Mesenchymal stem cell (in vitro differentiated cells and primary cell): Measurements from ENCODE around the gene GRK2.

Experiments
- DNase-seq: peaks from one replicate; pipeline ENCODE4 v3.0.0-alpha.2; 2013
- H2AFZ ChIP-seq: one replicate; pipeline ENCODE4 v1.6.1; 2013; ENCODE audit warnings: low read depth, mild to moderate bottlenecking, control low read depth, inconsistent platforms, low read length, moderate library complexity
- H2AK5ac ChIP-seq: 2 replicates; pipeline ENCODE4 v1.6.1; 2013; ENCODE audit warnings: low read length, moderate library complexity, mild to moderate bottlenecking, inconsistent platforms; ENCODE audit not compliant: severe bottlenecking
- H2BK120ac ChIP-seq: one replicate; pipeline ENCODE4 v1.6.1; 2013; ENCODE audit warnings: low read depth, mild to moderate bottlenecking, inconsistent platforms, low read length, moderate library complexity
- H2BK12ac ChIP-seq, 2 experiments: one replicate each; pipeline ENCODE4 v1.6.1; 2013; ENCODE audit warnings: inconsistent platforms in 2 of 2, low read length in 2 of 2, mild to moderate bottlenecking in 2 of 2, moderate library complexity in 2 of 2, control low read depth in 1 of 2
- H2BK15ac ChIP-seq: one replicate; pipeline ENCODE4 v1.6.1; 2013; ENCODE audit warnings: mild to moderate bottlenecking, low read depth, inconsistent platforms; ENCODE audit not compliant: poor library complexity, severe bottlenecking
- H2BK5ac ChIP-seq: 2 replicates; pipeline ENCODE4 v1.6.1; 2013; ENCODE audit warnings: low read depth, mild to moderate bottlenecking, low read length, control low read depth, inconsistent platforms; ENCODE audit not compliant: poor library complexity, severe bottlenecking
- H3K14ac ChIP-seq, 2 experiments: one replicate each; pipeline ENCODE4 v1.6.1; 2013; ENCODE audit warnings: inconsistent platforms in 2 of 2, low read length in 2 of 2, control low read depth in 1 of 2, mild to moderate bottlenecking in 1 of 2, moderate library complexity in 1 of 2
- H3K18ac ChIP-seq, 2 experiments: one replicate each; pipeline ENCODE4 v1.6.1; 2013; ENCODE audit warnings: inconsistent platforms in 2 of 2, low read length in 2 of 2, control low read depth in 1 of 2, low read depth in 1 of 2, mild to moderate bottlenecking in 1 of 2
- H3K23ac ChIP-seq, 2 experiments: one replicate each; pipeline ENCODE4 v1.6.1; 2013; ENCODE audit warnings: inconsistent platforms in 2 of 2, low read length in 2 of 2, mild to moderate bottlenecking in 2 of 2, moderate library complexity in 2 of 2, control low read depth in 1 of 2
- H3K27ac ChIP-seq: 2 replicates; pipeline ENCODE4 v1.5.1; 2013; ENCODE audit warnings: mild to moderate bottlenecking, moderate library complexity, low read length, control low read depth, inconsistent platforms; ENCODE audit not compliant: poor library complexity, severe bottlenecking
- H3K27me3 ChIP-seq, 2 experiments: 2 replicates each; pipeline versions ENCODE4 v1.6.1 to v1.7.0; 2013; ENCODE audit warnings: low read length in 2 of 2, mild to moderate bottlenecking in 2 of 2, moderate library complexity in 2 of 2, control low read depth in 1 of 2, inconsistent platforms in 1 of 2; ENCODE audit not compliant: control insufficient read depth in 1 of 2, insufficient read depth in 1 of 2
- H3K36me3 ChIP-seq, 2 experiments: 2 replicates each; pipeline versions ENCODE4 v1.6.1 to v1.7.0; 2013; ENCODE audit warnings: low read length in 2 of 2, control low read depth in 1 of 2, inconsistent platforms in 1 of 2, low read depth in 1 of 2, mild to moderate bottlenecking in 1 of 2; ENCODE audit not compliant: insufficient read depth in 2 of 2, control insufficient read depth in 1 of 2
- H3K4ac ChIP-seq, 2 experiments: one replicate each; pipeline ENCODE4 v1.6.1; 2013; ENCODE audit warnings: inconsistent platforms in 2 of 2, low read length in 2 of 2, mild to moderate bottlenecking in 2 of 2, moderate library complexity in 2 of 2, control low read depth in 1 of 2, low read depth in 1 of 2
- H3K4me1 ChIP-seq: 2 replicates; pipeline ENCODE4 v1.6.1; 2013; ENCODE audit warnings: low read depth, low read length, control low read depth; ENCODE audit not compliant: control insufficient read depth, insufficient read depth
- H3K4me2 ChIP-seq: 2 replicates; pipeline ENCODE4 v1.6.1; 2013; ENCODE audit warnings: low read length, mild to moderate bottlenecking, inconsistent platforms; ENCODE audit not compliant: poor library complexity, severe bottlenecking
- H3K4me3 ChIP-seq, 2 experiments: 2 replicates each; pipeline versions ENCODE4 v1.5.1 to v1.7.0; 2013; ENCODE audit warnings: low read length in 2 of 2, mild to moderate bottlenecking in 2 of 2, control low read depth in 1 of 2, low read depth in 1 of 2; ENCODE audit not compliant: insufficient read depth in 1 of 2
- H3K79me1 ChIP-seq: replicated peaks from 2 replicates; pipeline ENCODE4 v1.6.1; 2013; ENCODE audit warnings: mild to moderate bottlenecking, control low read depth, low read length, inconsistent platforms; ENCODE audit not compliant: poor library complexity, severe bottlenecking
- H3K9ac ChIP-seq: 2 replicates; pipeline ENCODE4 v1.7.0; 2013; ENCODE audit warnings: mild to moderate bottlenecking, low read length, moderate library complexity
- H3K9me3 ChIP-seq: 2 replicates; pipeline ENCODE4 v1.7.0; 2013; ENCODE audit warnings: mild to moderate bottlenecking, low read length; ENCODE audit not compliant: control insufficient read depth
- H4K8ac ChIP-seq: one replicate; pipeline ENCODE4 v1.6.1; 2013; ENCODE audit warnings: inconsistent platforms, mild to moderate bottlenecking, low read length, moderate library complexity
- H4K91ac ChIP-seq: one replicate; pipeline ENCODE4 v1.6.1; 2013; ENCODE audit warnings: mild to moderate bottlenecking, low read length, inconsistent platforms
- WGBS: methylation state at CpG from one replicate; pipeline ENCODE4 v1.1.7; 2013; ENCODE audit warnings: mixed read lengths; 5-methylcytosine and 5-hydroxymethylcytosine counted together

Gene GRK2

DNA sequence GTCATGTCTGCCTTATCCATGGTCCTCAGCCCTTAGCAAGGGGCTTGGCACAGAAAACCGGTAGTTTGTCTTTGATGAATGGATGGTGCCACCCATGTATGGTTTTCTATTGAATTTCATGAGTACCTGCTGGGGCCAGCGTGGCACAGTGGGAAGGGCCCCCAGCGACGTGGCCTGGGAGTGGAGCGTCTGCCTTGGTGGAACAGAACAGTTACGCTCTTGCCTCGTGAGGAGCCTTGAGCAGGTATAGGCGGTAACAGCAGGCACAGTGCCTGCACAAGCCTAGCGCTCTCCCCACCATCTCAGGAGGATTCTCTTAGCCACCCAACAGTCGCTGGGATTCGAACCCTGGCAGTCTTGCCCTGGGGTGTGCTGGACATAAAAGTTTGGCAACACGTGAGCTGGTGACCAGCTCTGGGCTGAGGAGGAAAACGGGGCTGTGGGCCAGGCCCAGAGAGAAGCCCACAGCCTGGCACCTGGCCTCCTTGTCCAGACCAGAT lies 34.0 kb downstream of the GRK2 start:
- Histone ChIP-seq H2BK120ac (no peak overlapping the region), H4K91ac (no peak overlapping the region), H3K36me3 (peaks cover 50 to 61% of the 10 kb centered on the region in 2 experiments), H4K8ac (no peak overlapping the region), H3K18ac (no peak overlapping the region), H3K4ac (no peak overlapping the region), H2BK5ac (no peak overlapping the region), H3K79me1 (peaks cover 29% of the 10 kb centered on the region), H2AK5ac (no peak overlapping the region), H2AFZ (no peak overlapping the region), H2BK15ac (no peak overlapping the region), H3K4me1 (peaks cover 32% of the 10 kb centered on the region), H3K27ac (no peak overlapping the region), H3K4me3 (no peak overlapping the region), H3K9ac (no peak overlapping the region), H3K4me2 (no peak overlapping the region), H3K14ac (no peak overlapping the region), H3K9me3 (peaks cover 12% of the 10 kb centered on the region), H3K27me3 (no peaks in the 10 kb centered on the region), H3K23ac (no peak overlapping the region), H2BK12ac (no peak overlapping the region)
- no peak for DNase-seq
- WGBS = 93% methylated on average over 13 of the region's 13 CpGs

DNA sequence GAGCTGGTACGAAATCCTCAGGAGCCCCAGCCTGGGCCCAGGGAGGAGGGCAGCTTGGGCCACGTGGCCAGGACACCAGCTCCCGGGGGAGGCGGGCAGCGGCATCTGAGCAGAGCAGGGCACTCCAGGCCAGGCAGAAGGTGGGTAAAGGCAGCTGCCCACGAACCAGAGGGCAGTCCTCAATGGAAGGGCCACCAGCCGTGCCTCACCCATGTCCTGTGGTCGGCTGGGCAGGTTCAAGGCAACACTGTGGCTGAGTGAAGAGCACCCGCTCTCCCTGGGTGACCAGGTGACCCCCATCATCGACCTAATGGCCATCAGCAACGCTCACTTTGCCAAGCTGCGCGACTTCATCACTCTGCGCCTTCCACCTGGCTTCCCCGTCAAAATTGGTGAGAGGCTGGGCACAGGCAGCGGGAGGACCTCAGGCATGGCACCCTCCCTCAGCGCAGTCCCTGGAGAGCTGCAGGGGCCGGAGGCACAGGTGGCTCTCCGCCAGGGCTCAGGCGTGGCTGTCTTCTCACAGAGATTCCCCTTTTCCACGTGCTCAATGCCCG lies 34.6 kb downstream of the GRK2 start:
- DNase-seq = no peak
- Histone ChIP-seq H3K4ac (no peak overlapping the region), H3K9ac (no peak overlapping the region), H2BK5ac (no peak overlapping the region), H3K14ac (no peak overlapping the region), H3K4me1 (peaks cover 35% of the 10 kb centered on the region), H2AFZ (no peak overlapping the region), H3K9me3 (peaks cover 7% of the 10 kb centered on the region), H2BK120ac (no peak overlapping the region), H3K79me1 (peaks cover 29% of the 10 kb centered on the region), H2AK5ac (no peak overlapping the region), H4K8ac (no peak overlapping the region), H3K36me3 (peaks cover 47 to 55% of the 10 kb centered on the region in 2 experiments), H4K91ac (no peak overlapping the region), H3K23ac (no peak overlapping the region), H3K27ac (no peak overlapping the region), H2BK15ac (no peak overlapping the region), H3K27me3 (no peaks in the 10 kb centered on the region), H3K18ac (no peak overlapping the region), H3K4me3 (no peak overlapping the region), H2BK12ac (no peak overlapping the region), H3K4me2 (no peak overlapping the region)
- 97% methylated on average over 22 of the region's 22 CpGs for WGBS

GRCh38 chr11:67301313-67301921 lies 35.1 kb downstream of the GRK2 start:
- Histone ChIP-seq H3K4me1 (peaks cover 35% of the 10 kb centered on the region), H3K9me3 (peaks cover 1% of the 10 kb centered on the region), H3K14ac (no peak overlapping the region), H2AK5ac (no peak overlapping the region), H3K4ac (no peak overlapping the region), H3K36me3 (peaks cover 46 to 50% of the 10 kb centered on the region in 2 experiments), H3K18ac (no peak overlapping the region), H2BK5ac (no peak overlapping the region), H4K91ac (peak overlapping the region; percentile 47), H3K27ac (peak overlapping the region; percentile 56), H3K27me3 (no peaks in the 10 kb centered on the region), H2BK15ac (peak overlapping the region; percentile 34), H3K4me2 (no peak overlapping the region), H2AFZ (no peak overlapping the region), H4K8ac (peak overlapping the region; percentile 43), H3K9ac (no peak overlapping the region), H2BK120ac (no peak overlapping the region), H3K23ac (no peak overlapping the region), H3K79me1 (peaks cover 29% of the 10 kb centered on the region), H2BK12ac (no peak overlapping the region), H3K4me3 (no peak overlapping the region)
- DNase-seq = no peak
- 92% methylated on average over 28 of the region's 28 CpGs for WGBS

- peaks cover 35% of the 10 kb centered on the region for H3K4me1 ChIP-seq
- H3K4me2 ChIP-seq = peak overlapping the region; percentile 88
- peaks cover 45 to 48% of the 10 kb centered on the region in 2 experiments for H3K36me3 ChIP-seq
- H2AK5ac ChIP-seq = no peak overlapping the region
- H3K14ac ChIP-seq = no peak overlapping the region
- no peak overlapping the region for H2BK12ac ChIP-seq
- peak overlapping the region; percentile 27 for H4K8ac ChIP-seq
- no peak overlapping the region for H2BK120ac ChIP-seq
- H3K23ac ChIP-seq = no peak overlapping the region
- no peak overlapping the region for H2BK15ac ChIP-seq
- H3K27ac ChIP-seq = peak overlapping the region; percentile 56
- 30% methylated on average over 12 of the region's 15 CpGs for WGBS
- H3K79me1 ChIP-seq = peaks cover 31% of the 10 kb centered on the region
- no peaks in the 10 kb centered on the region for H3K27me3 ChIP-seq
- no peak overlapping the region for H3K4me3 ChIP-seq
- DNase-seq = peak; percentile 85
- H4K91ac ChIP-seq = peak overlapping the region; percentile 47
- no peak overlapping the region for H2BK5ac ChIP-seq
- H3K4ac ChIP-seq = no peak overlapping the region
- peak overlapping the region; percentile 82 for H3K9ac ChIP-seq
- no peak overlapping the region for H2AFZ ChIP-seq
- H3K18ac ChIP-seq = peak overlapping the region in 1 of 2 experiments; percentile 29
- no peaks in the 10 kb centered on the region for H3K9me3 ChIP-seq
Measured at GRCh38 chr11:67301951-67302516, 35.8 kb downstream of the GRK2 start.
